ENCODE data around the gene USF2. TPM values are rescaled to one million over a fixed set of nuclear protein-coding genes. Genes with fewer than 3 reads are reported as not detected.
"Not testable (repeated sequence)": the region's sequence is repeated elsewhere in the genome, so short reads cannot be mapped to it uniquely, and the experiment has no call there.

The USF2 gene
- total and polyA plus RNA-seq, 4 donors = 85.3 to 148 (median 104) TPM

GRCh38 chr19:35239597-35239996, 29.2 kb upstream of the USF2 start:
- intact Hi-C loops (cut with DNase I); H3K4me1 ChIP-seq (ENCODE audit: control insufficient read depth in 1 of 2, insufficient read depth in 2 of 2, low read length in 2 of 2); ATAC-seq (ENCODE audit: low FRiP score); H3K27ac ChIP-seq (ENCODE audit: low read depth in 1 of 2, low read length in 2 of 2); H3K27me3 ChIP-seq (ENCODE audit: control insufficient read depth in 1 of 2, insufficient read depth in 2 of 2, low read length in 1 of 2); H3K36me3 ChIP-seq (ENCODE audit: control insufficient read depth in 1 of 2, insufficient read depth in 2 of 2, low read length in 1 of 2); H3K4me3 ChIP-seq (ENCODE audit: low read length in 2 of 2); H3K9me3 ChIP-seq (ENCODE audit: control insufficient read depth, low read length); DNase-seq: not testable (repeated sequence)
- 79 to 94% methylated on average over 1 of the region's 1 CpG for WGBS, 2 donors

GRCh38 chr19:35240327-35240726, 28.4 kb upstream of the USF2 start:
- WGBS, 2 donors = 91 to 97% methylated on average over 1 of the region's 1 CpG
- no peak overlapping the region for H3K4me3 ChIP-seq (ENCODE audit: low read length in 2 of 2)
- no peaks in the 10 kb centered on the region for H3K27me3 ChIP-seq (ENCODE audit: control insufficient read depth in 1 of 2, insufficient read depth in 2 of 2, low read length in 1 of 2)
- DNase-seq (no peak), ATAC-seq (ENCODE audit: low FRiP score) (no peak)
- no peaks in the 10 kb centered on the region for H3K36me3 ChIP-seq (ENCODE audit: control insufficient read depth in 1 of 2, insufficient read depth in 2 of 2, low read length in 1 of 2)
- intact Hi-C loops (cut with DNase I) = no loop called here
- no peaks in the 10 kb centered on the region for H3K4me1 ChIP-seq (ENCODE audit: control insufficient read depth in 1 of 2, insufficient read depth in 2 of 2, low read length in 2 of 2)
- peaks cover 4% of the 10 kb centered on the region for H3K9me3 ChIP-seq (ENCODE audit: control insufficient read depth, low read length)
- no peak overlapping the region for H3K27ac ChIP-seq (ENCODE audit: low read depth in 1 of 2, low read length in 2 of 2)

DNA sequence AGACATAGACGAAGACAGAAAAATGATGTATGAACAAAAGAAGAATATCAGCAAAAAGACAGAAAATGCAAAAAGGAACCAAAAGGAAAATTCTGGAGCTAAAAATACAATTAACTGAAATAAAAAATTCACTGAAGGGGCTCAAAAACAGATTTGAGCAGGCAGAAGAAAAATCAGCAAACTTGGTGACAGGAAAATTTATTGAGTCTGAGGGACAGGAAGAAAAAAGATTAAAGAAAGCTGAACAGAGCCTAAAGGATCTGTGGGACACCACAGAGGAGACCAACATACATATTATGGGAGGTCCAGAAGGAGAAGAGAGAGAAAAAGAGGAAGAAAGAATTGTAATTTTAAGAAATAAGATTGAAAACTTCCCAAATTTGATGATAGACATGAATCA, 27.3 kb upstream of the USF2 start:
- ATAC-seq (ENCODE audit: low FRiP score) = no peak
- Histone ChIP-seq H3K27ac (ENCODE audit: low read depth in 1 of 2, low read length in 2 of 2) (no peak overlapping the region), H3K9me3 (ENCODE audit: control insufficient read depth, low read length) (peaks cover 4% of the 10 kb centered on the region), H3K4me3 (ENCODE audit: low read length in 2 of 2) (no peak overlapping the region), H3K36me3 (ENCODE audit: control insufficient read depth in 1 of 2, insufficient read depth in 2 of 2, low read length in 1 of 2) (no peaks in the 10 kb centered on the region), H3K4me1 (ENCODE audit: control insufficient read depth in 1 of 2, insufficient read depth in 2 of 2, low read length in 2 of 2) (no peaks in the 10 kb centered on the region), H3K27me3 (ENCODE audit: control insufficient read depth in 1 of 2, insufficient read depth in 2 of 2, low read length in 1 of 2) (no peaks in the 10 kb centered on the region)
- WGBS, 2 donors = 92 to 95% methylated on average over 1 of the region's 1 CpG
- intact Hi-C loops (cut with DNase I) = no loop called here
- DNase-seq = no peak

DNA sequence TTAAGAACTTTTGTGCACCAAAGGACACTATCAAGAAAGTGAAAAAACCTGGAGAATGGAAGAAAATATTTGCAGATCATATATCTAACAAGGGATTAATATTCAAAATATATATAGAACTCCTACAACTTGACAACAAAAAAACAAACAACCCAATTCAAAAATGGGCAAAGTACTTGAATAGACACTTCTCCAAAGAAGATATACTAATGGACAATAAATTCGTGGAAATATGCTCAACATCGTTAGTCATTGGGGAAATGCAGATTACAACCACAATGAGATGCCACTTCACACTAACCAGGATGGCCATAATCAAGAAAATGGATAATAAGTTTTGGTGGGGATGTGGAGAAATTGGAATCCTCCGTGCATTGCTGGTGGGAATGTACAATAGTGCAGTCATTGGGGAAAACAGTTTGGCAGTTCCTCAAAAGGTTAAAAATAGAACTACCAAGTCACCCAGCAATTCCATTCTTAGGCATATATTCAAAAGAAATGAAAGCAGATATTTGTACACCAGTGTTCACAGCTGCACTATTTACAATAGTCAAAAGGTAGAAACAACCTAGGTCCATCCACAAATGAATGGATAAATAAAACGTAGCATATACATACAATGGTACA, 22.2 kb upstream of the USF2 start:
- Histone ChIP-seq H3K9me3 (ENCODE audit: control insufficient read depth, low read length) (peaks cover 1% of the 10 kb centered on the region), H3K36me3 (ENCODE audit: control insufficient read depth in 1 of 2, insufficient read depth in 2 of 2, low read length in 1 of 2) (no peaks in the 10 kb centered on the region), H3K27me3 (ENCODE audit: control insufficient read depth in 1 of 2, insufficient read depth in 2 of 2, low read length in 1 of 2) (peaks cover 0 to 2% of the 10 kb centered on the region in 2 donors), H3K4me3 (ENCODE audit: low read length in 2 of 2) (no peak overlapping the region), H3K4me1 (ENCODE audit: control insufficient read depth in 1 of 2, insufficient read depth in 2 of 2, low read length in 2 of 2) (no peaks in the 10 kb centered on the region), H3K27ac (ENCODE audit: low read depth in 1 of 2, low read length in 2 of 2) (no peak overlapping the region)
- WGBS, 2 donors = 55 to 56% methylated on average over 4 of the region's 4 CpGs
- ATAC-seq (ENCODE audit: low FRiP score) = no peak
- intact Hi-C loops (cut with DNase I) = no loop called here
- DNase-seq = no peak

DNA sequence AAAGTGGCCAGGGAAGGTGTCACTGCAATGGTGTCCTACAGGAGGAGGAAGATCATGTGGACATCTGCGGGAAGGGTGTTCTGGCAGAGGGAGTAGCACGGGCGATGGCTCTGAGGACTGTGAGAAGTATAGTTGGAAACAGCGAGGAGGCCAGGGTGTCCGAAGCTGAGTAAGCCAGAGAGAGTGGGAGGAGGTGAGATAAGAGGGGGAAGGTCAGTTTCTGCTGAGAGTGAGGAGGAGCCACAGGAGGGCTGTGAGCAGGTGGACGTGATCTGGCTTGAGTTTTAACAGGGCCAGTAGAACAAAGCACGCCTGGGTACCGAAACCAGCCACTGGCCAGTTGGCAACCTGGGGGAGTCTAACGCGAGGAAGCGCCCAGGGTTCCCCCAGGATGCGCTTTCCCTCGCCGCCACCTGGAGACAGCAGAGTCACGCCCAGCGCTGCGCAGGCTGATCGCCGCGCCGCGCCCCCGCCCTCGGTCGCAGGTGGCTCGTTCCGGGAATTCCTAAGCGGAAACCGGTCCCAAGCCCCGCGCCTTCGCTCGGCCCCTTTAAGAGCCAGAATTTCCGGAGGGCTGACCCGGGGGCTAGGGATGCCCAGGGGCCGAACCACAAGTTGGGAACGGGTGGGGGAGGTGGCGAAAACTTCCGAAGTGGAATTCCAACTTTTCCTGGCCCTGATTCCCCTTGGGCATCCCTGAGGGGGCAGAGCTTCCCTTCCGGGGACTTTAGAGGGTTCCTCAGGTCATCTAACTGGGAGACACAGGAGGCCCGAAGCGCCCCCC, 21.0 kb upstream of the USF2 start:
- intact Hi-C loops (cut with DNase I) = no loop called here
- Histone ChIP-seq H3K4me3 (ENCODE audit: low read length in 2 of 2) (peak overlapping the region; percentile 0 to 51), H3K9me3 (ENCODE audit: control insufficient read depth, low read length) (no peaks in the 10 kb centered on the region), H3K27ac (ENCODE audit: low read depth in 1 of 2, low read length in 2 of 2) (no peak overlapping the region), H3K27me3 (ENCODE audit: control insufficient read depth in 1 of 2, insufficient read depth in 2 of 2, low read length in 1 of 2) (peaks cover 0 to 2% of the 10 kb centered on the region in 2 donors), H3K4me1 (ENCODE audit: control insufficient read depth in 1 of 2, insufficient read depth in 2 of 2, low read length in 2 of 2) (no peaks in the 10 kb centered on the region), H3K36me3 (ENCODE audit: control insufficient read depth in 1 of 2, insufficient read depth in 2 of 2, low read length in 1 of 2) (no peaks in the 10 kb centered on the region)
- peak in 1 of 2 donors; percentile 80 for DNase-seq
- 2% methylated on average over 39 to 42 of the region's 42 CpGs for WGBS, 2 donors
- ATAC-seq (ENCODE audit: low FRiP score) = peak; percentile 42

DNA sequence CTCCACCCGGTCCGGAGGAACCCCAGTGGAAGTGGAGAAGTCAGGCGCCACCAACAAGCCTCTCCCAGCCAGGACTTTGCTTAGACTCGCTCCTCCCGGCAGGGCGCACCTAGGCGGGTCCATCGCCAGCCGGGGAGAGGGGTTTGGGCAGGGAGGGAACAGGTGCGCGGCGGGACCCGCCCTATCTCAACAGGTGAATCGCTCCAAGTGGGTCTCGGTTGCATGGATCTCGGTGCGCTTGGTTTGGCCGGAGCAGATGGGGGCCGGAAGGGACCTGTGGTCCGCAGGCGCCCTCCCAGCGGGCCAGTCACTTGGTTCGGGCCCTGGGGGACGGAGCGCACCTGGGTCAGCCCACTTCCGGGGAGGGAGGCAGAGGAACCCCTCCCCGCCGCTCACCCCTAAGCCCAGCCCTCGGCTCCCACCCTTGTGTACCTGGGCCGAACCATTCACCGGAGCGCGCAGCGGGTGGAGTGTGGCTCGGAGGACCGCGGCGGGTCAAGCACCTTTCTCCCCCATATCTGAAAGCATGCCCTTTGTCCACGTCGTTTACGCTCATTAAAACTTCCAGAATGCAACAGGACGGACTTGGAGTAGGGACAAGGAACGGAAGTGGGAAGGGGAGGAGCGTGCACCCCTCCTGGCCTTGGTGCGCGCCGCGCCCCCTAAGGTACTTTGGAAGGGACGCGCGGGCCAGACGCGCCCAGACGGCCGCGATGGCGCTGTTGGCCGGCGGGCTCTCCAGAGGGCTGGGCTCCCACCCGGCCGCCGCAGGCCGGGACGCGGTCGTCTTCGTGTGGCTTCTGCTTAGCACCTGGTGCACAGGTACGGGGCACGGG, 20.2 kb upstream of the USF2 start, which contains the start of gene LSR:
Gene LSR, plus strand, starts transcription at position 693 of the 836 bp plus-strand sequence. Its CDS starts 21 bp downstream, at position 714.
- Histone ChIP-seq H3K27me3 (ENCODE audit: control insufficient read depth in 1 of 2, insufficient read depth in 2 of 2, low read length in 1 of 2) (peaks cover 0 to 2% of the 10 kb centered on the region in 2 donors), H3K4me3 (ENCODE audit: low read length in 2 of 2) (peak within 1 kb of the TSS; percentile 0 to 51), H3K36me3 (ENCODE audit: control insufficient read depth in 1 of 2, insufficient read depth in 2 of 2, low read length in 1 of 2) (no peaks in the 10 kb centered on the region), H3K4me1 (ENCODE audit: control insufficient read depth in 1 of 2, insufficient read depth in 2 of 2, low read length in 2 of 2) (no peaks in the 10 kb centered on the region), H3K9me3 (ENCODE audit: control insufficient read depth, low read length) (no peaks in the 10 kb centered on the region), H3K27ac (ENCODE audit: low read depth in 1 of 2, low read length in 2 of 2) (no peak within 1 kb of the TSS)
- intact Hi-C loops (cut with DNase I) = no loop called here
- ATAC-seq (ENCODE audit: low FRiP score) (peak; percentile 73), DNase-seq (peak; percentile 78 to 83)
- WGBS, 2 donors = 1% methylated on average over 68 to 69 of the region's 69 CpGs

- H3K27me3 ChIP-seq (ENCODE audit: control insufficient read depth in 1 of 2, insufficient read depth in 2 of 2, low read length in 1 of 2) = peaks cover 0 to 2% of the 10 kb centered on the region in 2 donors
- ATAC-seq (ENCODE audit: low FRiP score) = no peak
- intact Hi-C loops (cut with DNase I) = no loop called here
- no peaks in the 10 kb centered on the region for H3K36me3 ChIP-seq (ENCODE audit: control insufficient read depth in 1 of 2, insufficient read depth in 2 of 2, low read length in 1 of 2)
- peak in 1 of 2 donors; percentile 76 for DNase-seq
- H3K4me1 ChIP-seq (ENCODE audit: control insufficient read depth in 1 of 2, insufficient read depth in 2 of 2, low read length in 2 of 2) = no peaks in the 10 kb centered on the region
- H3K4me3 ChIP-seq (ENCODE audit: low read length in 2 of 2) = peak overlapping the region in 1 of 2 donors; percentile 51
- no peak overlapping the region for H3K27ac ChIP-seq (ENCODE audit: low read depth in 1 of 2, low read length in 2 of 2)
- H3K9me3 ChIP-seq (ENCODE audit: control insufficient read depth, low read length) = no peaks in the 10 kb centered on the region
- WGBS, 2 donors = 5 to 7% methylated on average over 39 of the region's 39 CpGs
These were observed 19.5 kb upstream of the USF2 start for GRCh38 chr19:35249146-35249847.

All from aorta (tissue), 5 donors.